Neural cell (in vitro differentiated cells): ENCODE results near the gene PLPPR4. TPM values are rescaled to one million over a fixed set of nuclear protein-coding genes. Genes with fewer than 3 reads are reported as not detected.
"Not testable (repeated sequence)": the region's sequence is repeated elsewhere in the genome, so short reads cannot be mapped to it uniquely, and the experiment has no call there.

Experiments
- H2AFZ ChIP-seq: fragments of 200-600, 300-800 bp; sonication (generic), shearing (Covaris generic); 2 replicates; pipeline ENCODE4 v1.6.0; 2014; ENCODE audit warnings: low read depth, mild to moderate bottlenecking, antibody characterized with exemption, low read length, moderate library complexity
- H3F3A ChIP-seq: fragments of 200-600 bp; shearing (Covaris generic); 2 replicates; pipeline ENCODE4 v1.6.1; 2016; ENCODE audit warnings: mild to moderate bottlenecking, moderate library complexity, mixed read lengths, antibody characterized with exemption, low read length; ENCODE audit not compliant: insufficient read depth, poor library complexity, severe bottlenecking
- H3K27ac ChIP-seq: fragments of 200-600, 300-800 bp; sonication (generic), shearing (Covaris generic); 2 replicates; pipeline ENCODE4 v1.5.1; 2014; ENCODE audit warnings: mild to moderate bottlenecking, low read length, moderate library complexity
- H3K27me3 ChIP-seq: fragments of 300-800, 200-600 bp; sonication (generic), shearing (Covaris generic); 2 replicates; pipeline ENCODE4 v1.6.0; 2014; ENCODE audit warnings: mild to moderate bottlenecking, low read depth, low read length, moderate library complexity; ENCODE audit not compliant: insufficient read depth
- H3K36me3 ChIP-seq: fragments of 300-800, 200-600 bp; sonication (generic), shearing (Covaris generic); 2 replicates; pipeline ENCODE4 v1.5.1; 2014; ENCODE audit warnings: mild to moderate bottlenecking, antibody characterized with exemption, low read length, moderate library complexity; ENCODE audit not compliant: insufficient read depth
- H3K4me2 ChIP-seq: fragments of 300-800, 200-600 bp; sonication (generic), shearing (Covaris generic); 2 replicates; pipeline ENCODE4 v1.6.0; 2014; ENCODE audit warnings: mild to moderate bottlenecking, low read length
- H3K4me3 ChIP-seq: fragments of 300-800, 200-600 bp; sonication (generic), shearing (Covaris generic); 2 replicates; pipeline ENCODE4 v1.5.1; 2014; ENCODE audit warnings: mild to moderate bottlenecking, low read length, moderate library complexity
- H3K79me2 ChIP-seq: fragments of 200-600 bp; shearing (Covaris generic); replicated peaks from 2 replicates; pipeline ENCODE4 v1.6.0; 2014; ENCODE audit warnings: mild to moderate bottlenecking, low read length, moderate library complexity; ENCODE audit not compliant: insufficient read depth
- H3K9ac ChIP-seq: fragments of 300-800, 200-600 bp; sonication (generic), shearing (Covaris generic); 2 replicates; pipeline ENCODE4 v1.6.1; 2016; ENCODE audit warnings: mild to moderate bottlenecking, low read length, mixed read lengths
- H3K9me2 ChIP-seq: fragments of 200-600 bp; shearing (Covaris generic); 2 replicates; pipeline ENCODE4 v1.6.1; 2016; ENCODE audit warnings: mild to moderate bottlenecking, low read length, mixed read lengths; ENCODE audit not compliant: insufficient read depth
- H3K9me3 ChIP-seq: fragments of 200-600, 300-800 bp; sonication (generic), shearing (Covaris generic); 2 replicates; pipeline ENCODE4 v1.6.1; 2016; ENCODE audit warnings: mild to moderate bottlenecking, mixed run types, low read length, moderate library complexity, mixed read lengths
- H4K20me1 ChIP-seq: fragments of 200-600 bp; shearing (Covaris generic); 2 replicates; pipeline ENCODE4 v1.6.1; 2016; ENCODE audit warnings: mild to moderate bottlenecking, mixed run types; ENCODE audit not compliant: insufficient read depth
- EP300 ChIP-seq: fragments of 450-650 bp; conservative IDR thresholded peaks from 2 replicates; pipeline ENCODE4 v1.6.1; 2014; ENCODE audit warnings: antibody characterized with exemption, mild to moderate bottlenecking, moderate library complexity; ENCODE audit not compliant: poor library complexity, severe bottlenecking
- EZH2 ChIP-seq: fragments of 200-600, 300-800 bp; shearing (Covaris generic), sonication (generic); IDR thresholded peaks from 2 replicates; pipeline ENCODE4 v1.6.1; 2014; ENCODE audit warnings: antibody characterized with exemption, low read length, borderline replicate concordance, mild to moderate bottlenecking; ENCODE audit not compliant: insufficient read depth, poor library complexity, severe bottlenecking
- MXI1 ChIP-seq: fragments of 450-650 bp; conservative IDR thresholded peaks from 2 replicates; pipeline ENCODE4 v1.6.1; 2014; ENCODE audit warnings: antibody characterized with exemption, mild to moderate bottlenecking; ENCODE audit not compliant: poor library complexity, severe bottlenecking
- POLR2AphosphoS5 ChIP-seq: IDR thresholded peaks from 2 replicates; pipeline ENCODE4 v1.6.1; 2012
- RAD21 ChIP-seq: fragments of 450-650 bp; conservative IDR thresholded peaks from 2 replicates; pipeline ENCODE4 v1.6.1; 2014; ENCODE audit warnings: antibody characterized with exemption, mild to moderate bottlenecking, moderate library complexity
- SMC3 ChIP-seq: fragments of 450-650 bp; conservative IDR thresholded peaks from 2 replicates; pipeline ENCODE4 v1.6.1; 2014; ENCODE audit warnings: antibody characterized with exemption, mild to moderate bottlenecking, moderate library complexity; ENCODE audit not compliant: poor library complexity
- TAF1 ChIP-seq: IDR thresholded peaks from 2 replicates; pipeline ENCODE4 v1.6.1; 2012; ENCODE audit warnings: low read depth
- polyA plus RNA-seq: library from polyadenylated mRNA; depleted of rRNA; stranded (reverse); fragments of >200 nt; gene quantifications from 2 replicates; pipeline ENCODE4 v1.2.3, GENCODE V29; 2014
- TF ChIP-seq, protein P1 (sequence below): fragments of 450-650 bp; IDR thresholded peaks from 2 replicates; pipeline ENCODE4 v1.5.1; 2014; ENCODE audit warnings: antibody characterized with exemption, mild to moderate bottlenecking, moderate library complexity; ENCODE audit not compliant: poor library complexity, severe bottlenecking
- TF ChIP-seq, protein P2 (sequence below): IDR thresholded peaks from 2 replicates; pipeline ENCODE4 v1.6.1; 2012; ENCODE audit warnings: borderline replicate concordance

Gene PLPPR4
- polyA plus RNA-seq, 1 donor from 2014 or later = 36.8 TPM

DNA sequence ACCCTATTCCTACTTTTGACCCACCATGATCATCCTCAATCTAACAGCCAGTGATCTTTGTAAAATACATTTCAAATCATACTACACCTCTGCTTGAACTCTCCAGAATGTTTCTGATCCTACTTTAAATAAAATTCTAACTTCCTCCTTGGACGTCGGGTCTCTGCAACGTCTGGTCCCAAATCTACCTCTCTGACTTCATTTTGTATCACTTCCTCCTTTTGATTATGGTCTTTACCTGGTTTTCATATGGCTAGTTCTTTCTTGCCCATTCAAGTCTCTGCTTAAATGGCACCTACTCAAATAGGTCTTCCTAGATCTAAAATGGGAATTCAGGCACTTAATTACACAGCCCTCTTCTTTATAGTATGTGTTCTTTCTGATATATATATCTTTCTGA is 18.2 kb downstream of the PLPPR4 start:
- Histone ChIP-seq H3K79me2 (no peaks in the 10 kb centered on the region), H3K4me3 (no peak overlapping the region), H3K27me3 (no peaks in the 10 kb centered on the region), H3K36me3 (no peaks in the 10 kb centered on the region), H3K9me3 (no peaks in the 10 kb centered on the region), H4K20me1 (no peaks in the 10 kb centered on the region), H3K9me2 (no peaks in the 10 kb centered on the region), H3K9ac (no peak overlapping the region), H3K4me2 (no peak overlapping the region), H2AFZ (no peak overlapping the region), H3K27ac (no peak overlapping the region), H3F3A (no peaks in the 10 kb centered on the region)
- TF ChIP-seq EP300 (no peak), POLR2AphosphoS5 (no peak), TAF1 (no peak), SMC3 (no peak), RAD21 (no peak), EZH2 (no peak), MXI1 (no peak)
- TF ChIP-seq, protein P1, sequence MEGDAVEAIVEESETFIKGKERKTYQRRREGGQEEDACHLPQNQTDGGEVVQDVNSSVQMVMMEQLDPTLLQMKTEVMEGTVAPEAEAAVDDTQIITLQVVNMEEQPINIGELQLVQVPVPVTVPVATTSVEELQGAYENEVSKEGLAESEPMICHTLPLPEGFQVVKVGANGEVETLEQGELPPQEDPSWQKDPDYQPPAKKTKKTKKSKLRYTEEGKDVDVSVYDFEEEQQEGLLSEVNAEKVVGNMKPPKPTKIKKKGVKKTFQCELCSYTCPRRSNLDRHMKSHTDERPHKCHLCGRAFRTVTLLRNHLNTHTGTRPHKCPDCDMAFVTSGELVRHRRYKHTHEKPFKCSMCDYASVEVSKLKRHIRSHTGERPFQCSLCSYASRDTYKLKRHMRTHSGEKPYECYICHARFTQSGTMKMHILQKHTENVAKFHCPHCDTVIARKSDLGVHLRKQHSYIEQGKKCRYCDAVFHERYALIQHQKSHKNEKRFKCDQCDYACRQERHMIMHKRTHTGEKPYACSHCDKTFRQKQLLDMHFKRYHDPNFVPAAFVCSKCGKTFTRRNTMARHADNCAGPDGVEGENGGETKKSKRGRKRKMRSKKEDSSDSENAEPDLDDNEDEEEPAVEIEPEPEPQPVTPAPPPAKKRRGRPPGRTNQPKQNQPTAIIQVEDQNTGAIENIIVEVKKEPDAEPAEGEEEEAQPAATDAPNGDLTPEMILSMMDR = no peak
- TF ChIP-seq, protein P2, sequence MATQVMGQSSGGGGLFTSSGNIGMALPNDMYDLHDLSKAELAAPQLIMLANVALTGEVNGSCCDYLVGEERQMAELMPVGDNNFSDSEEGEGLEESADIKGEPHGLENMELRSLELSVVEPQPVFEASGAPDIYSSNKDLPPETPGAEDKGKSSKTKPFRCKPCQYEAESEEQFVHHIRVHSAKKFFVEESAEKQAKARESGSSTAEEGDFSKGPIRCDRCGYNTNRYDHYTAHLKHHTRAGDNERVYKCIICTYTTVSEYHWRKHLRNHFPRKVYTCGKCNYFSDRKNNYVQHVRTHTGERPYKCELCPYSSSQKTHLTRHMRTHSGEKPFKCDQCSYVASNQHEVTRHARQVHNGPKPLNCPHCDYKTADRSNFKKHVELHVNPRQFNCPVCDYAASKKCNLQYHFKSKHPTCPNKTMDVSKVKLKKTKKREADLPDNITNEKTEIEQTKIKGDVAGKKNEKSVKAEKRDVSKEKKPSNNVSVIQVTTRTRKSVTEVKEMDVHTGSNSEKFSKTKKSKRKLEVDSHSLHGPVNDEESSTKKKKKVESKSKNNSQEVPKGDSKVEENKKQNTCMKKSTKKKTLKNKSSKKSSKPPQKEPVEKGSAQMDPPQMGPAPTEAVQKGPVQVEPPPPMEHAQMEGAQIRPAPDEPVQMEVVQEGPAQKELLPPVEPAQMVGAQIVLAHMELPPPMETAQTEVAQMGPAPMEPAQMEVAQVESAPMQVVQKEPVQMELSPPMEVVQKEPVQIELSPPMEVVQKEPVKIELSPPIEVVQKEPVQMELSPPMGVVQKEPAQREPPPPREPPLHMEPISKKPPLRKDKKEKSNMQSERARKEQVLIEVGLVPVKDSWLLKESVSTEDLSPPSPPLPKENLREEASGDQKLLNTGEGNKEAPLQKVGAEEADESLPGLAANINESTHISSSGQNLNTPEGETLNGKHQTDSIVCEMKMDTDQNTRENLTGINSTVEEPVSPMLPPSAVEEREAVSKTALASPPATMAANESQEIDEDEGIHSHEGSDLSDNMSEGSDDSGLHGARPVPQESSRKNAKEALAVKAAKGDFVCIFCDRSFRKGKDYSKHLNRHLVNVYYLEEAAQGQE = no peak

DNA sequence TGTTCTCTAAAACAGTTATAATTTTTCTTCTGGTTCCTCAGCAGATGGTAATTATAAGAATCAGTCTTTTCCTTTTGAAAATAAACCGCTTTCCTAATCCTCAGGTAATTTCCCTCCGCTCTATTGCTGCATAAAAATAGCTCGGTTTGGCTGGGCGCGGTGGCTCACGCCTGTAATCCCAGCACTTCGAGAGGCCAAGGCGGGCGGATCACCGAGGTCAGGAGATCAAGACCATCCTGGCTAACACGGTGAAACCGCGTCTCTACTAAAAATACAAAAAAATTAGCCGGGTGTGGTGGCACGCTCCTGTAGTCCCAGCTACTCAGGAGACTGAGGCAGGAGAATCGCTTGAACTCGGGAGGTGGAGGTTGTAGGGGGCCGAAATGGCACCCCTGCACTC is 19.2 kb downstream of the PLPPR4 start:
- H3K36me3 ChIP-seq, H4K20me1 ChIP-seq, H3K79me2 ChIP-seq, H3K4me3 ChIP-seq, H3K27ac ChIP-seq, H2AFZ ChIP-seq, H3K27me3 ChIP-seq, H3K4me2 ChIP-seq, H3K9me2 ChIP-seq, H3K9ac ChIP-seq, H3F3A ChIP-seq, H3K9me3 ChIP-seq: not testable (repeated sequence)

DNA sequence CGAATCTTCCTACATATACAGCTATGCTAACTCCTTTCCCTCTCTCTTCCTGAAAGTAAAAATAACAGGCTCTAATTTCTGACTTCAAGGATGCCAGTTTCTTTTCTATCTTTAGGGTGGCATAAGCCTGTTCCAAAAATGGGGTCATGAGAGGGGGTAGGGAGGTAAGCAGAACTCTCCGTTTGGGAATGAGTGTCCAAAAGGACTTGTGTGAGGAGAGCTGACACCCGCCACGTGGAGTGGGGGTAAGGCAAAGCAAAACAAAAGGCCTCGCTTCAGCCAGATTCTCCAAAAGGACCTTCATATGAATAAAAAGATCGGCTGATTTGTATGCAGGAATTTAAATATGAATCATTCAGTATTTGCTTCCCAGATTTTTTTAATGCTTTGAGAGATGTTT is 28.6 kb downstream of the PLPPR4 start:
- no peak overlapping the region for H3K27ac ChIP-seq
- no peaks in the 10 kb centered on the region for H3K36me3 ChIP-seq
- no peaks in the 10 kb centered on the region for H3K9me3 ChIP-seq
- no peaks in the 10 kb centered on the region for H4K20me1 ChIP-seq
- no peaks in the 10 kb centered on the region for H3K9me2 ChIP-seq
- H3K4me3 ChIP-seq = no peak overlapping the region
- H3K4me2 ChIP-seq = no peak overlapping the region
- no peak overlapping the region for H2AFZ ChIP-seq
- no peak overlapping the region for H3K9ac ChIP-seq
- no peaks in the 10 kb centered on the region for H3F3A ChIP-seq
- TF ChIP-seq EZH2 (no peak), EP300 (no peak), RAD21 (no peak), TAF1 (no peak), MXI1 (no peak), SMC3 (no peak), POLR2AphosphoS5 (no peak)
- TF ChIP-seq, protein P1 = no peak
- TF ChIP-seq, protein P2 = no peak
- H3K79me2 ChIP-seq = no peaks in the 10 kb centered on the region
- no peaks in the 10 kb centered on the region for H3K27me3 ChIP-seq
